Measurements from ENCODE around the gene OCSTAMP. TPM values are rescaled to one million over a fixed set of nuclear protein-coding genes. Genes with fewer than 3 reads are reported as not detected.

The OCSTAMP gene
- total RNA-seq, 1 donor from 2014 or later = not detected

DNA sequence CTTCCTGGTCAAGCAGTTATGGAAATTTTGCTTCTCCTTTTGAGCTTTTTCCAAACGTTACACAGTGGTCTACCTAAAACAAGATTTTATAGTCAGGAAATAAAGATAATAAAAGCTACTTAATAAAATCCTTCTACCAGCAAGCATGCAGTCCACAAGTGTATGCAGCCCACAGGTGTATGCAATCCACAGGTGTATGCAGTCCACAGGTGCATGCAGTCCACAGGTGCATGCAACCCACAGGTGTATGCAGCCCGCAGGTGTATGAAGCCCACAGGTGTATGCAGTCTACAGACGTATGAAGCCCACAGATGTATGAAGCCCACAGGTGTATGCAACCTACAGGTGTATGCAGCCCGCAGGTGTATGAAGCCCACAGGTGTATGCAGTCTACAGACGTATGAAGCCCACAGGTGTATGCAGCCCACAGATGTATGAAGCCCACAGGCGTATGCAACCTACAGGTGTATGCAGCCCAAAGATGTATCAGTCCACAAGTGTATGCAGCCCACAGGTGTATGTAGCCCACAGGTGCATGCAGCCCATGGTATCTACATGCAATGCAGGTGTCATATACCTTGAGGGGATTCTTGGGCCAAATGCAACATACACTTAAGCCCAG, 26.4 kb upstream of the OCSTAMP start:
- no peak for DNase-seq (ENCODE audit: extremely low spot score, unreplicated experiment)
- Mint-ChIP-seq H3K4me1 (ENCODE audit: unreplicated experiment) (no peaks in the 10 kb centered on the region), H3K36me3 (no peaks in the 10 kb centered on the region), H3K27ac (no peak overlapping the region), H3K9me3 (no peaks in the 10 kb centered on the region), H3K27me3 (peaks cover 3% of the 10 kb centered on the region), H3K4me3 (no peak overlapping the region)
- TF ChIP-seq CTCF (conservative IDR thresholded peaks at IDR 0.05) = no peak

GRCh38 chr20:46575937-46576461, 25.5 kb upstream of the OCSTAMP start:
- Mint-ChIP-seq H3K27me3 (peaks cover 4% of the 10 kb centered on the region), H3K9me3 (no peaks in the 10 kb centered on the region), H3K4me1 (ENCODE audit: unreplicated experiment) (no peaks in the 10 kb centered on the region), H3K4me3 (no peak overlapping the region), H3K27ac (no peak overlapping the region), H3K36me3 (no peaks in the 10 kb centered on the region)
- no peak for TF ChIP-seq CTCF (conservative IDR thresholded peaks at IDR 0.05)
- DNase-seq (ENCODE audit: extremely low spot score, unreplicated experiment) = no peak

GRCh38 chr20:46575394-46575793, 24.9 kb upstream of the OCSTAMP start:
- Mint-ChIP-seq H3K27ac (no peak overlapping the region), H3K9me3 (no peaks in the 10 kb centered on the region), H3K4me1 (ENCODE audit: unreplicated experiment) (no peaks in the 10 kb centered on the region), H3K4me3 (no peak overlapping the region), H3K27me3 (peaks cover 4% of the 10 kb centered on the region), H3K36me3 (no peaks in the 10 kb centered on the region)
- TF ChIP-seq CTCF (conservative IDR thresholded peaks at IDR 0.05) = no peak
- DNase-seq (ENCODE audit: extremely low spot score, unreplicated experiment) = no peak

DNA sequence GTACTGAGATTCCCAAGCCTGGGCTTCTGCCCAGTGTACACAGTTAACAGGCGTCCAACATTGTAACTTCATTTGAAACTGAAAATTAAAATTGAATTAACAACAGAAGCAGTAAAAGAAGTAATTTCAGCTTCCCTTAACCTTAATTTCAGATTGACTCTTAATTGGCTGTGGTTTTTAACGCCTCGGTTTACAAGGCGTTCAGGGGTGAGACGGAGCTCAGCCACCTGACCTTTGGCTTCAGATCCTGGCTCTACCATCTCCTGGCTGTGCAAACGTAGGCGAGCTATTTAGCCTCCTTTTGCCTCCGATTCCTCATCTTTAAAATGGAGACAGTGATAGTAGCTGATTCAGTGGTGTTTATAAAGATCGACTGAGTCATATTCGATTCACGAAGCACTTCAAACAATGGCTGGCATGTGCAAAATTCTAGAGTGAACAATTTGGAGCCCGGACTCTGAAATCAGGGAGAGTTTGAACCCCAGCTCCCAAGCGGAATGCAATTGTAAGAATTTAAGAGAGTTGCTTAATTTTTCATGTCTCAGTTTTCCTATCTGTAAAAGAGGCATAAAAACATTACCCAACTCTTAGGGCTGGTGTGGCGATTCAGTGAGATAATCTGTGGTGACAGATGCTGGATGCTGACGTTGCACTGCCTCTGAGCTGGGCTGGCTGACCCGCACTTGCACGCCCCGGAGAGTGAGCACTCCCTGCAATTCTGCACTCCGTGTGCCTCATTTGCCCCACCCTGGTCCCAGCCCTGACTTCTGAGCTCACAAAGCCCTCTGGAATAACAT, 23.5 kb upstream of the OCSTAMP start:
- Mint-ChIP-seq H3K9me3 (no peaks in the 10 kb centered on the region), H3K4me1 (ENCODE audit: unreplicated experiment) (no peaks in the 10 kb centered on the region), H3K27me3 (peaks cover 4% of the 10 kb centered on the region), H3K36me3 (no peaks in the 10 kb centered on the region), H3K27ac (no peak overlapping the region), H3K4me3 (no peak overlapping the region)
- no peak for DNase-seq (ENCODE audit: extremely low spot score, unreplicated experiment)
- TF ChIP-seq CTCF (conservative IDR thresholded peaks at IDR 0.05) = no peak

GRCh38 chr20:46573234-46573633, 22.8 kb upstream of the OCSTAMP start:
- no peak overlapping the region for H3K27ac Mint-ChIP-seq
- peaks cover 4% of the 10 kb centered on the region for H3K27me3 Mint-ChIP-seq
- no peak for DNase-seq (ENCODE audit: extremely low spot score, unreplicated experiment)
- H3K4me1 Mint-ChIP-seq (ENCODE audit: unreplicated experiment) = peaks cover 4% of the 10 kb centered on the region
- H3K4me3 Mint-ChIP-seq = no peak overlapping the region
- H3K36me3 Mint-ChIP-seq = no peaks in the 10 kb centered on the region
- H3K9me3 Mint-ChIP-seq = no peaks in the 10 kb centered on the region
- TF ChIP-seq CTCF (conservative IDR thresholded peaks at IDR 0.05) = no peak

Measured in type B pancreatic cell (in vitro differentiated cells).